Measurements from ENCODE around the gene ACKR4.
"Not testable (repeated sequence)": the region's sequence is repeated elsewhere in the genome, so short reads cannot be mapped to it uniquely, and the experiment has no call there.

- TF ChIP-seq YY1 (IDR thresholded peaks at IDR 0.05; ENCODE audit: low read depth); CTCF (IDR thresholded peaks at IDR 0.05); REST (IDR thresholded peaks at IDR 0.05; ENCODE audit: low read depth, low read length); FOSL2 (IDR thresholded peaks at IDR 0.05; ENCODE audit: borderline replicate concordance, low read depth): not testable (repeated sequence)
Measured at GRCh38 chr3:132556036-132556386, 41.1 kb upstream of the ACKR4 start.
